Peyer's patch (tissue), 4 donors: ENCODE results near the gene RNF130. TPM values are rescaled to one million over a fixed set of nuclear protein-coding genes. Genes with fewer than 3 reads are reported as not detected.
A peak's percentile ranks its signal among the peaks of the same experiment; 100 is the strongest.

Source experiments
- DNase-seq, 3 donors: peaks; one replicate each; pipeline ENCODE4 v3.0.0-alpha.2; 2017 to 2019
- H3K27ac ChIP-seq, 4 donors: fragments of 200-600 bp; sonication (generic); one replicate each; pipeline ENCODE4 v1.5.1; 2016 to 2019
- H3K27me3 ChIP-seq, 2 donors: fragments of 200-600 bp; sonication (generic); one replicate each; pipeline ENCODE4 v1.5.1; 2019
- H3K36me3 ChIP-seq, 3 donors: fragments of 200-600 bp; sonication (generic); one replicate each; pipeline ENCODE4 v1.5.1; 2016 to 2019
- H3K4me1 ChIP-seq, 4 donors: fragments of 200-600 bp; sonication (generic); one replicate each; pipeline ENCODE4 v1.5.1; 2016 to 2019
- H3K4me3 ChIP-seq, 4 donors: fragments of 200-600 bp; sonication (generic); 1 replicate in 3 of 4; 2 replicates in 1 of 4; pipeline ENCODE4 v1.5.1; 2016 to 2019; ENCODE audit warnings: mild to moderate bottlenecking in 1 of 4
- H3K9me3 ChIP-seq, 4 donors: fragments of 200-600 bp; sonication (generic); one replicate each; pipeline ENCODE4 v1.5.1; 2016 to 2019; ENCODE audit warnings: mild to moderate bottlenecking in 1 of 4
- POLR2A ChIP-seq, 2 donors: fragments of 450-650 bp; IDR thresholded peaks; one replicate each; pipeline ENCODE4 v1.5.1; 2017; ENCODE audit warnings: antibody characterized with exemption in 2 of 2, mild to moderate bottlenecking in 2 of 2, moderate library complexity in 2 of 2
- total RNA-seq, 4 donors: library from RNA; depleted of rRNA; stranded (reverse); fragments of >200 nt; gene quantifications; one replicate each; pipeline ENCODE4 v1.1.0, GENCODE V29; 2016
- TF ChIP-seq, protein P1 (sequence below), 6 experiments: fragments of 450-650 bp in 4 of 6; fragments of 200-600 bp in 2 of 6; sonication (generic) in 1 of 6; IDR thresholded peaks; one replicate each; pipeline ENCODE4 v1.5.1; 2017 to 2019; ENCODE audit warnings: antibody characterized with exemption in 6 of 6, mild to moderate bottlenecking in 3 of 6, moderate library complexity in 1 of 6

The RNF130 gene
- total RNA-seq, 4 donors from 2014 or later: 29.7 to 54.5 (median 33.6) TPM

GRCh38 chr5:180080486-180081280, 9.1 kb upstream of the RNF130 start:
- Histone ChIP-seq H3K36me3 (no peaks in the 10 kb centered on the region), H3K27ac (no peak overlapping the region), H3K9me3 (no peaks in the 10 kb centered on the region), H3K27me3 (no peaks in the 10 kb centered on the region), H3K4me1 (peaks cover 0 to 11% (median 0%) of the 10 kb centered on the region in 4 donors), H3K4me3 (no peak overlapping the region)
- peak in 1 of 3 donors; percentile 24 for DNase-seq
- TF ChIP-seq, protein P1, sequence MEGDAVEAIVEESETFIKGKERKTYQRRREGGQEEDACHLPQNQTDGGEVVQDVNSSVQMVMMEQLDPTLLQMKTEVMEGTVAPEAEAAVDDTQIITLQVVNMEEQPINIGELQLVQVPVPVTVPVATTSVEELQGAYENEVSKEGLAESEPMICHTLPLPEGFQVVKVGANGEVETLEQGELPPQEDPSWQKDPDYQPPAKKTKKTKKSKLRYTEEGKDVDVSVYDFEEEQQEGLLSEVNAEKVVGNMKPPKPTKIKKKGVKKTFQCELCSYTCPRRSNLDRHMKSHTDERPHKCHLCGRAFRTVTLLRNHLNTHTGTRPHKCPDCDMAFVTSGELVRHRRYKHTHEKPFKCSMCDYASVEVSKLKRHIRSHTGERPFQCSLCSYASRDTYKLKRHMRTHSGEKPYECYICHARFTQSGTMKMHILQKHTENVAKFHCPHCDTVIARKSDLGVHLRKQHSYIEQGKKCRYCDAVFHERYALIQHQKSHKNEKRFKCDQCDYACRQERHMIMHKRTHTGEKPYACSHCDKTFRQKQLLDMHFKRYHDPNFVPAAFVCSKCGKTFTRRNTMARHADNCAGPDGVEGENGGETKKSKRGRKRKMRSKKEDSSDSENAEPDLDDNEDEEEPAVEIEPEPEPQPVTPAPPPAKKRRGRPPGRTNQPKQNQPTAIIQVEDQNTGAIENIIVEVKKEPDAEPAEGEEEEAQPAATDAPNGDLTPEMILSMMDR (IDR thresholded peaks at IDR 0.05): no peak
- no peak for TF ChIP-seq POLR2A (IDR thresholded peaks at IDR 0.05)

DNA sequence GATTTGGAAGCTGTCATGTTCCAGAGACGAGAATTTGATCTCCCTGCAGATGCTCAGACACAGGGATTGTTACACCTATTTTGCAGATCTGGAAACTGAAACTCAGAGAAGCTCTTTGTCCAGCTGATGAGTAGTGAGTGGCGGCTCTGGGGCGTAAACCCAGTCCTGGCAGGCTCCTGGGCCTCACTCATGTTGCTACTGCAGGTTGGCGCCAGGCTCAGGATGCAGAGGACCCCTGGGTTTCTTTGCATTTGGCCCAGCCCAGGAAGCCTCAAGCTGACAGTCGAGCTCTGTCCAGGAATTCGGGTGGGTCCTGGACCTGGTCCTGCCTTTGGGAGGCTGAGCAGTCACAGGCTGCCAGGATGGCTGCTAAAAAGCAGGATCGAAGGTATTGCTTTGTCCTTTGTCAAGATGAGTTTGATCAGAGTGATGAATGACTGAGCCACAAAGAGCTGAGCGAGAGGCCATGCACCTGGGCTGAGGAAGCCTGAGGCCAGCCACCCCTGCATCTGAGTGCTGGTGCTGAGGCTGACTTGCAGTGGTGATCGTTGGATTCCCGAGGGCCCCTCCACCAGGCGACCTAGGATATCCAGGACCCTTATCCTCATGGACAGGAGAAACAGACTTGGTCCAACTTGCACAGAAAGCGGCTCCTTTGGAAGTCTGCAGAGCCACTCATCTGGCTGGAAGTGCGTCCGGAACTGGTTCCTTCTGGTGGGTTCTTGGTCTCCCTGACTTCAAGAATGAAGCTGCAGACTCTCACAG, 8.3 kb upstream of the RNF130 start:
- Histone ChIP-seq H3K27me3 (no peaks in the 10 kb centered on the region), H3K9me3 (no peaks in the 10 kb centered on the region), H3K36me3 (no peaks in the 10 kb centered on the region), H3K27ac (no peak overlapping the region), H3K4me1 (peaks cover 0 to 4% (median 0%) of the 10 kb centered on the region in 4 donors), H3K4me3 (no peak overlapping the region)
- TF ChIP-seq POLR2A (IDR thresholded peaks at IDR 0.05): no peak
- TF ChIP-seq, protein P1 (IDR thresholded peaks at IDR 0.05): no peak
- DNase-seq: no peak

DNA sequence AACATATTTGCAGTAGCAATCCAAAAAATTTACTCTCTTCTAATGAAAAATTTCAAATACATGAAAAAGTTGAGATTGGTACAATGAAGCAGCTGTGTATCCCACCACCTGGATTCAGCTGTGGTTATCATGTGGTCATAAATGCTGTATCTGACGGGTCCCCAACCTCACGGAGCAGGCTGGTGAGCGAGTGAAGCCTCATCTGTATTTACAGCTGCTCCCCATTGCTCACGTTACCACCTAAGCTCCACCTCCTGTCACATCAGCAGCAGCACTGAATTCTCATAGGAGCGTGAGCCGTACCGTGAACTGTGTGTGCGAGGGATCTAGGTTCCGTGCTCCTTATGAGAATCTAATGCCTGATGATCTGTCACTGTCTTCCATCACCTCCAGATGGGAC, 6.8 kb upstream of the RNF130 start:
- TF ChIP-seq, protein P1 (IDR thresholded peaks at IDR 0.05): no peak
- TF ChIP-seq POLR2A (IDR thresholded peaks at IDR 0.05): no peak
- no peak overlapping the region for H3K4me3 ChIP-seq
- no peaks in the 10 kb centered on the region for H3K9me3 ChIP-seq
- no peaks in the 10 kb centered on the region for H3K4me1 ChIP-seq
- H3K27me3 ChIP-seq: no peaks in the 10 kb centered on the region
- DNase-seq: no peak
- H3K36me3 ChIP-seq: no peaks in the 10 kb centered on the region
- no peak overlapping the region for H3K27ac ChIP-seq

- H3K9me3 ChIP-seq: no peaks in the 10 kb centered on the region
- H3K4me3 ChIP-seq: no peak overlapping the region
- H3K4me1 ChIP-seq: no peaks in the 10 kb centered on the region
- H3K36me3 ChIP-seq: no peaks in the 10 kb centered on the region
- no peak overlapping the region for H3K27ac ChIP-seq
- TF ChIP-seq, protein P1 (IDR thresholded peaks at IDR 0.05): no peak
- no peak for TF ChIP-seq POLR2A (IDR thresholded peaks at IDR 0.05)
- no peak for DNase-seq
- no peaks in the 10 kb centered on the region for H3K27me3 ChIP-seq
These were observed 6.2 kb upstream of the RNF130 start for GRCh38 chr5:180077594-180078284.

DNA sequence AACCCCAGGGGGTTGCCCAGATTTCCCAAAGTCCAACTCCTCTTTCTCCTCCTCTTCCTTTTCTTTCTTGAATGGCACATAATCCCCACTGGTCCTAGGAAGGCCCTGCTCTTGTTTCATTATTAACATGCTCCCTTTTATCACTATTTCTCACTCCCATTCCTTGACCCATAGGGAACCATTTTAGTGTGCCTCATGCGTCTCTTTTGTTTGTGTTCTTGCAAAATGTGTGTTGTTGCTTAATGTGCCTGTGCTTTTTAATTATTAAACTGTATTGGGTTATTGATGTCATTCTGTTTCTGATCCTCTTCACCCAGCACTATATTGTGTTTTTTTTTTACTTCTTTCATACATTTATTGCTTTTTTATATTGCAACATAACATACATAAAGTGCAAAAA, 4.1 kb upstream of the RNF130 start:
- H3K9me3 ChIP-seq: no peaks in the 10 kb centered on the region
- TF ChIP-seq, protein P1 (IDR thresholded peaks at IDR 0.05): no peak
- no peak for TF ChIP-seq POLR2A (IDR thresholded peaks at IDR 0.05)

More for the DNA sequence above, 4.1 kb upstream of the RNF130 start:
- Histone ChIP-seq H3K27me3 (no peaks in the 10 kb centered on the region), H3K27ac (no peak overlapping the region), H3K36me3 (no peaks in the 10 kb centered on the region), H3K4me1 (peaks cover 0 to 2% (median 0%) of the 10 kb centered on the region in 4 donors), H3K4me3 (no peak overlapping the region)
- no peak for DNase-seq
